ENCODE measurements around the gene KLF6. TPM values are rescaled to one million over a fixed set of nuclear protein-coding genes. Genes with fewer than 3 reads are reported as not detected.
A peak's percentile ranks its signal among the peaks of the same experiment; 100 is the strongest.

Gene KLF6
- total RNA-seq, 1 donor from 2014 or later: 247 TPM

DNA sequence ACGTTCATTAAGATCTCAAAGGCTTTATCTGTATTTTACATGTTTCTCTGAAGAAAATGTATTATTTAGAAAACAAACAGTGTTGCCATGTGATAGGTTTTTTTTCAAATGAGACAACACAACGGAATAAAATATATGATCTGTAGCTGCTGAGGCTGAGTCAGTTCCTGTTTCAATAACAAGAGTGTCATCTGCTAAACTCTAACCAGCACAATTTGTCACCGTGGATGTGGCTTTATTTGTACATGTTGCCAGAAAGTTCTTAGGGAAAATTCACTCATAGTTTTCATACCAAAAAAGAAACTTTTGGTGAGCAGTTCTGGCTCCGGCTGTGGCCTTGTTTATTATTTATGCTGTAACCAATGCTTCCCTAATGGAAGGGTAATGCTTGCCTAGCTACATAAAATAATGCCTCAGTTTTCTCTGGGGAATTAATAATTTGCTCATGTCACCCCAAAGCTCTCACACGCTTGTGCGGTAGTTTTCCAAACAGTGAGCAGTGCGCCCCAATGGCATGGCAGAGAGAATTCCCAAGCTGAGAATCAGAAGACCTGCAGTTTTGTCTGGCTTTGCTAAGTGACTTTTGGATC is 20.3 kb upstream of the KLF6 start:
- Histone ChIP-seq H3K27ac (peak overlapping the region; percentile 88), H3K9me3 (no peaks in the 10 kb centered on the region), H3K4me3 (no peak overlapping the region), H3K27me3 (no peaks in the 10 kb centered on the region), H3K36me3 (no peaks in the 10 kb centered on the region), H3K4me1 (peaks cover 58% of the 10 kb centered on the region)
- DNase-seq (no peak), ATAC-seq (peak; percentile 41)
- intact Hi-C loops (cut with DNase I): no loop called here
- TF ChIP-seq, protein P1, sequence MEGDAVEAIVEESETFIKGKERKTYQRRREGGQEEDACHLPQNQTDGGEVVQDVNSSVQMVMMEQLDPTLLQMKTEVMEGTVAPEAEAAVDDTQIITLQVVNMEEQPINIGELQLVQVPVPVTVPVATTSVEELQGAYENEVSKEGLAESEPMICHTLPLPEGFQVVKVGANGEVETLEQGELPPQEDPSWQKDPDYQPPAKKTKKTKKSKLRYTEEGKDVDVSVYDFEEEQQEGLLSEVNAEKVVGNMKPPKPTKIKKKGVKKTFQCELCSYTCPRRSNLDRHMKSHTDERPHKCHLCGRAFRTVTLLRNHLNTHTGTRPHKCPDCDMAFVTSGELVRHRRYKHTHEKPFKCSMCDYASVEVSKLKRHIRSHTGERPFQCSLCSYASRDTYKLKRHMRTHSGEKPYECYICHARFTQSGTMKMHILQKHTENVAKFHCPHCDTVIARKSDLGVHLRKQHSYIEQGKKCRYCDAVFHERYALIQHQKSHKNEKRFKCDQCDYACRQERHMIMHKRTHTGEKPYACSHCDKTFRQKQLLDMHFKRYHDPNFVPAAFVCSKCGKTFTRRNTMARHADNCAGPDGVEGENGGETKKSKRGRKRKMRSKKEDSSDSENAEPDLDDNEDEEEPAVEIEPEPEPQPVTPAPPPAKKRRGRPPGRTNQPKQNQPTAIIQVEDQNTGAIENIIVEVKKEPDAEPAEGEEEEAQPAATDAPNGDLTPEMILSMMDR (IDR thresholded peaks at IDR 0.05): no peak

DNA sequence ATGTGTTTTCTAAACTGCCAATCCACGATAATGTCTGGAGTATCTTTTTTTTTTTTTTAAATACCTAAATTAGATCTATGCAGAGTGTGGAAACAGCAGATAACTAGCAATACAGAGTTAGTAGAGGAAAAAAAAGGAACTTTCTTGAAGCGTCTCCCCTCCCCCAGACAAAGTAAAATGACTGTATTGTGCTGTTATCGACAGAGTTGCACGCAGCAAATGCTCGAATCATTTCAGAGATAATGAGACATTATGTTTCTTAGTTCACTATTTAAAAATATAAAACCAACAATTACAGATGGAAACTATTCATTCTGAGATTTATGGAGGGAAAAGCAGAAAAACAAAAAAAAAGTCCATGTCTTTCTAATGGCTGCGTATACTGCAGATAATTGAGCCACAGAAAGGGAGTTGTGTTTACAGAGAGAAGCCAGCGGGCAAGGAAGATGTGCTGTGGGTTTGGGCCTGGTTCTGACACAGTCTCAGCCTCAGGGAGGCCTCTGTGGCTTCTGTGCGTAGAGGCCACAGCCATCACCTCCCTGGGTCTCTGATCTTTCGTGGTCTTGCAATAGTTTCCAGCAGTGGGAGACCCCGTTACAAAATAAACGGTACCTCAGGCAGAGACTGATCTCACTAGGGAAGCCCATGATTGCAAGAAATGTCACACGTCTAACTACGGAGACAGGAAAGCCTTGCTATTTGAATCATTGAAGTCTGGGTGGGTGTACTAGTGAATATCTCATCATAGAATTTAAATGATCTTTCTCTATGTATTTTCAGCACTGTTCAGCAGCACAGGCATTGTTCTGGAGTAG is 19.1 kb upstream of the KLF6 start:
- DNase-seq: no peak
- Histone ChIP-seq H3K27me3 (no peaks in the 10 kb centered on the region), H3K4me1 (peaks cover 52% of the 10 kb centered on the region), H3K36me3 (no peaks in the 10 kb centered on the region), H3K27ac (peak overlapping the region; percentile 88), H3K4me3 (no peak overlapping the region), H3K9me3 (no peaks in the 10 kb centered on the region)
- ATAC-seq: peak; percentile 37
- intact Hi-C loops (cut with DNase I): no loop called here
- TF ChIP-seq, protein P1 (IDR thresholded peaks at IDR 0.05): no peak

DNA sequence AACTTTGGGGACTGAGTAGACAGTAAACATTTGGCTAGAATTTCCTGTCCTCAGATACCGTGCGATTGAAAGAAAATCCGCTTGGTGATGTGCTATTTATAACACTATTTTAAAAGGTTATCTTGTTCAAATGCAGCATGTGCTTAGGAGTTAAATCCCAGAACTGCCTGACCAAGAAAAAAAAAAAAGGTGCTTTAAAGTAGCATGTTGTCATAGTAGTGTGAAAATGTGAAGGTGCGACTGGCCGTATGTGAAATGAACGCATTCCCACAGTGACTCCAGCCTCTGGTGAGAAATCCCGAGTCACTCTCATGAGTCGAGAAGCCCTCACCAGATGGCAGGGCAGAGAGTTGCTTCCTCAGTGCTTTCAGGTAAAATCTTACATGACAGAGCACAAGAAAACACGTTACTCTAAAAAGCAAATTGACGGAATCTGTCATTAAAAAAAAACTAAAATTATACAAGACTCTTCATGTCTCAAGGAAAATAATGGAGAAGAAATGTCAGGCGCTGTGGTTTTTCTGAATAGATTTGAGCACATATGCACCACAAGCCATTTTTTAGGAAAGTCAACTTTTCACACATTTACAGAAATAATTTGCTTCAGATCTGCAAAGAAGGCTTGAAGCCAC is 18.4 kb upstream of the KLF6 start:
- Histone ChIP-seq H3K27ac (peak overlapping the region; percentile 88), H3K36me3 (no peaks in the 10 kb centered on the region), H3K4me3 (no peak overlapping the region), H3K9me3 (no peaks in the 10 kb centered on the region), H3K4me1 (peaks cover 52% of the 10 kb centered on the region), H3K27me3 (no peaks in the 10 kb centered on the region)
- TF ChIP-seq, protein P1 (IDR thresholded peaks at IDR 0.05): no peak
- ATAC-seq (no peak), DNase-seq (no peak)
- intact Hi-C loops (cut with DNase I): no loop called here

DNA sequence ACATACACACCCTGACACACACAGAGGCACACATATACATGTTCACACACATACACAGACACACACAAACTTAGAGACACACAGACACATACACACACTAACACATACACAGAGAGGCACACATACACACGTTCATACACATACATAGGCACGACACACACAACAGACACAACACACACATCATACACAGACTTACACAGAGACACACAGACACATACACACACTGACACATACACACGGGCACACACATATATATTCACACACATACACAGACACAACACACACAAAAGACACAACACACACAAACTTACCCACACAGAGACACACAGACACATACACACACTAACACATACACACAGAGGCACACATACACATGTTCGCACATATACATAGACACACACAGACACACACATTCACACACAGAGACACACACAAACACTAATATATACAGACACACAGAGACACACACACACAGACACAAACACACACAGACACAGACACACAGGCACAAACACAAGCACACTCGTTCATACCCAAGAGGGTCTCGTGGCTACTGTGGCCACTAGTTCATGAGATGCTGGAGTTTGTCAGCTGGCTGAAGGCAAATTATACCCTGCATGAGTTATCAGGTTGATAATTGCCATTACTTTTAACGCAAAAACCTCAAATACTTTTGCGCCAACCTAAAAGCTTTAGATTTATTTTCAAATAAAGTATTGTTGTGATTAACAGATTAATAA is 17.7 kb upstream of the KLF6 start:
- DNase-seq (no peak), ATAC-seq (no peak)
- intact Hi-C loops (cut with DNase I): no loop called here
- peaks cover 46% of the 10 kb centered on the region for H3K4me1 ChIP-seq
- H3K27ac ChIP-seq: peak overlapping the region; percentile 88
- no peaks in the 10 kb centered on the region for H3K36me3 ChIP-seq
- TF ChIP-seq, protein P1 (IDR thresholded peaks at IDR 0.05): no peak
- H3K4me3 ChIP-seq: no peak overlapping the region
- H3K27me3 ChIP-seq: no peaks in the 10 kb centered on the region
- H3K9me3 ChIP-seq: no peaks in the 10 kb centered on the region

DNA sequence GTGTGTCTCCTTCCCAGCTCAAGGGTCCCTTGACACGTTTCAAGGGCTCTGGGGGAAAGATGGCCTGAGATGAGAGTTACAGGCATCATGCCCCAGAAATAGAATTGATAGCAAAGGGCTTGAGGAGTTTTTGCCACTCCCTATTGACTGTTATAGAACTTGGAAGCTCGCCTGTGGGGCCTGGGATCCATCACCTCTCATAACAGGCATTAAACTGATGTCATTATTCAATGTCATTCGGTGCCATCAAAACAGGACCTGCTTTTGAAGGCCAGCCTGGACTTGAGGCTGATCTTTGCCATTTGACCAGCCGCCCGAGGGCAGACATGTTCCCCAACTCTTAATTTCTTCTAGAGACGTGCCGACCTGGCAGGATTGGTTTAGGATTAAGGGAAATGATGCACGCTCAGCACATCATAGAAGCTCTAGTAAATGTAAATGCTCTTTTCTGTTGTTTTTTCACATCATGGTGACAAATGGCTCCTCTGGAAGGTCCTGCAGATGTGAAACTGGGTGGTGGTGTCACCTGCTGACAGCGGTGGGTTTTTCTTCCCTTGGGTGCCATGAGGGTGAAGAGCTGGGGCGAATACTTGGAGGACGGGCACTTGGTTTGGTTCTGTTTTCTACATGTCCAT is 16.7 kb upstream of the KLF6 start:
- H3K36me3 ChIP-seq: no peaks in the 10 kb centered on the region
- H3K27ac ChIP-seq: no peak overlapping the region
- no peaks in the 10 kb centered on the region for H3K27me3 ChIP-seq
- TF ChIP-seq, protein P1 (IDR thresholded peaks at IDR 0.05): no peak
- DNase-seq: no peak
- intact Hi-C loops (cut with DNase I): no loop called here
- no peak for ATAC-seq
- no peaks in the 10 kb centered on the region for H3K9me3 ChIP-seq
- H3K4me1 ChIP-seq: peaks cover 36% of the 10 kb centered on the region
- no peak overlapping the region for H3K4me3 ChIP-seq
